Fibroblast of the aortic adventitia (primary cell): ENCODE results near the gene VPS50. TPM values are rescaled to one million over a fixed set of nuclear protein-coding genes. Genes with fewer than 3 reads are reported as not detected.

Experiments used
- DNase-seq: peaks from one replicate; pipeline ENCODE4 v3.0.0-alpha.2; 2010; ENCODE audit warnings: low read depth
- H3K4me3 ChIP-seq: 2 replicates; pipeline ENCODE4 v1.5.1; 2011; ENCODE audit warnings: low read depth, mild to moderate bottlenecking, control low read depth, low read length, moderate library complexity
- total RNA-seq: library from RNA; depleted of rRNA; stranded (reverse); fragments of >200 nt; gene quantifications from 2 replicates; pipeline ENCODE4 v1.2.3, GENCODE V29; 2012; ENCODE audit warnings: low replicate concordance
- TF ChIP-seq, protein P1 (sequence below): IDR thresholded peaks from 2 replicates; pipeline ENCODE4 v1.5.1; 2011; ENCODE audit warnings: mild to moderate bottlenecking, low read length, control low read depth, inconsistent platforms; ENCODE audit not compliant: insufficient read depth

VPS50 gene
- total RNA-seq, 1 donor, result 32.3 TPM

- TF ChIP-seq, protein P1, sequence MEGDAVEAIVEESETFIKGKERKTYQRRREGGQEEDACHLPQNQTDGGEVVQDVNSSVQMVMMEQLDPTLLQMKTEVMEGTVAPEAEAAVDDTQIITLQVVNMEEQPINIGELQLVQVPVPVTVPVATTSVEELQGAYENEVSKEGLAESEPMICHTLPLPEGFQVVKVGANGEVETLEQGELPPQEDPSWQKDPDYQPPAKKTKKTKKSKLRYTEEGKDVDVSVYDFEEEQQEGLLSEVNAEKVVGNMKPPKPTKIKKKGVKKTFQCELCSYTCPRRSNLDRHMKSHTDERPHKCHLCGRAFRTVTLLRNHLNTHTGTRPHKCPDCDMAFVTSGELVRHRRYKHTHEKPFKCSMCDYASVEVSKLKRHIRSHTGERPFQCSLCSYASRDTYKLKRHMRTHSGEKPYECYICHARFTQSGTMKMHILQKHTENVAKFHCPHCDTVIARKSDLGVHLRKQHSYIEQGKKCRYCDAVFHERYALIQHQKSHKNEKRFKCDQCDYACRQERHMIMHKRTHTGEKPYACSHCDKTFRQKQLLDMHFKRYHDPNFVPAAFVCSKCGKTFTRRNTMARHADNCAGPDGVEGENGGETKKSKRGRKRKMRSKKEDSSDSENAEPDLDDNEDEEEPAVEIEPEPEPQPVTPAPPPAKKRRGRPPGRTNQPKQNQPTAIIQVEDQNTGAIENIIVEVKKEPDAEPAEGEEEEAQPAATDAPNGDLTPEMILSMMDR, result no peak
- H3K4me3 ChIP-seq, result no peak overlapping the region
- DNase-seq, result no peak
These were observed 120.7 kb downstream of the VPS50 start for GRCh38 chr7:93352881-93353280.

- no peak for DNase-seq
- TF ChIP-seq, protein P1, result no peak
- no peak overlapping the region for H3K4me3 ChIP-seq
These were observed 122.6 kb downstream of the VPS50 start for GRCh38 chr7:93354815-93355214.

GRCh38 chr7:93359520-93360198 is 127.5 kb downstream of the VPS50 start:
- TF ChIP-seq, protein P1, result no peak
- H3K4me3 ChIP-seq, result no peak overlapping the region
- DNase-seq, result no peak

GRCh38 chr7:93361853-93362252 is 129.7 kb downstream of the VPS50 start:
- DNase-seq, result no peak
- no peak overlapping the region for H3K4me3 ChIP-seq
- TF ChIP-seq, protein P1, result no peak

DNA sequence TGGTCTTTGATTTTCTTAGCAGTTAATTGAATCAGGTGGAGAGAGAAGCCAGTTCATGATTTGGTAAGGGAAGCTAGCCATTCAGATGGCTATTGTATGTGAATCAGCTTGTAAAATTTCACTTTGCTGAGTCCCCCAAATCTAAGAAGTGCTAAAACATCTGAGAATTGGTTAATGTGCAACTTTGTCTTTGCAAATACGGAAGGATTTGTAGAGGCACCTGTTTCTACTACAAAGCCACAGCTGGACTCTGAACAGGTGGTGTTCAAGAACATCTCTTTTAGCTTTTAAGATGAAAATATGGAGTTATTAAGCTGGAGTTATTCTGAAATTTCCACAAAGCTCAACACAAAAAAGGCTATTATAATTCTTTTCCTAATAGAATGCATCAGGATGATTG is 132.6 kb downstream of the VPS50 start:
- DNase-seq, result no peak
- TF ChIP-seq, protein P1, result no peak
- H3K4me3 ChIP-seq, result no peak overlapping the region

GRCh38 chr7:93365341-93365740 is 133.2 kb downstream of the VPS50 start:
- TF ChIP-seq, protein P1, result no peak
- H3K4me3 ChIP-seq, result no peak overlapping the region
- no peak for DNase-seq

DNA sequence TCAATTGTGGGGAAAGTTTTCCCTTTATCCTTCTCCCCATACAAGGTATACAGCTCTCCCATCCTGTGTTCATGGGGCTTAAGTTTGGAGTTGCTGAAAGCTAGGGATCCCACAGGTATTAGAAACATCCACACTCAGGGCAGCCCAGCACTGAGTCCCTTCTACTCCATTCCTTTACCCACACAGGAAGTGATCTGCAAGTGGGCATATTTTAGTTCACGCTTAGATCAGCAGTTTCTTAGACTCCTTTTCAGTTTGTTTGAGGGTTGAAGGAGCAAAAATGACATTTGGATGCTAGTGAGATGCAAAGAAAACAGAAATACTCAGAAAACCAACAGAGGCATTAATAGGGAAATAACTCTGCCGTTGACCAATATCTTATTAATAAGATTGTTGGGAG is 134.7 kb downstream of the VPS50 start:
- TF ChIP-seq, protein P1, result no peak
- DNase-seq, result no peak
- H3K4me3 ChIP-seq, result no peak overlapping the region
